Measurements from ENCODE around the gene MED29.

GRCh38 chr19:39445196-39446111 is 54.3 kb downstream of the MED29 start, which contains the start of gene SUPT5H:
- TF ChIP-seq POLR2AphosphoS5 (IDR thresholded peaks at IDR 0.05; ENCODE audit: low read depth, low read length) (peak; percentile 83), FOXP2 (optimal IDR thresholded peaks at IDR 0.05; ENCODE audit: borderline replicate concordance, extremely low read depth, extremely low read length, insufficient read depth) (peak; percentile 86), REST (IDR thresholded peaks at IDR 0.05; ENCODE audit: insufficient read depth in 1 of 2, low read depth in 2 of 2, low read length in 2 of 2) (peak in 1 of 2 experiments; percentile 11; a peak in 1 of 4 replicates), TAF1 (IDR thresholded peaks at IDR 0.05; ENCODE audit: borderline replicate concordance, insufficient read depth, low read length) (peak; percentile 97)
